Measurements from ENCODE around the gene VSIG10L2.

DNA sequence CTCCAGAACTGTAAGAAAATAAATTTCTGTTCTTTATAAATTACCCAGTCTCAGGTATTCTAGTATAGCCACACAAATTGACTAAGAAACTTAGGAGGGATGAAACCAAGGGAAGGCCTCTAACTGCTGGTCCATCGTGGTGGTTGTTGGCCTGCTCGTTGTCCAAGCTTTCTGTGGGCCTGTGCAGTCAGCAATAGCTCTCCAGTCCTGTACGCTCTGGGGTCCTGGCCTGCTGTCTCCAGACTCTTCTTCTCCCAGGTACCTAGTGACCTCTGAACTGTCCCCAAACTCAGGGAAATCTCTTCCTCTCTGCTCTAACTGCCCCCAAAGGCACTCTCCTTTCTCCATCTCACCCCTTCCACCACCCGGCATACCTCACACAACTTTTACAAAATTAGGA is 5.7 kb upstream of the VSIG10L2 start:
- TF ChIP-seq, protein P1, sequence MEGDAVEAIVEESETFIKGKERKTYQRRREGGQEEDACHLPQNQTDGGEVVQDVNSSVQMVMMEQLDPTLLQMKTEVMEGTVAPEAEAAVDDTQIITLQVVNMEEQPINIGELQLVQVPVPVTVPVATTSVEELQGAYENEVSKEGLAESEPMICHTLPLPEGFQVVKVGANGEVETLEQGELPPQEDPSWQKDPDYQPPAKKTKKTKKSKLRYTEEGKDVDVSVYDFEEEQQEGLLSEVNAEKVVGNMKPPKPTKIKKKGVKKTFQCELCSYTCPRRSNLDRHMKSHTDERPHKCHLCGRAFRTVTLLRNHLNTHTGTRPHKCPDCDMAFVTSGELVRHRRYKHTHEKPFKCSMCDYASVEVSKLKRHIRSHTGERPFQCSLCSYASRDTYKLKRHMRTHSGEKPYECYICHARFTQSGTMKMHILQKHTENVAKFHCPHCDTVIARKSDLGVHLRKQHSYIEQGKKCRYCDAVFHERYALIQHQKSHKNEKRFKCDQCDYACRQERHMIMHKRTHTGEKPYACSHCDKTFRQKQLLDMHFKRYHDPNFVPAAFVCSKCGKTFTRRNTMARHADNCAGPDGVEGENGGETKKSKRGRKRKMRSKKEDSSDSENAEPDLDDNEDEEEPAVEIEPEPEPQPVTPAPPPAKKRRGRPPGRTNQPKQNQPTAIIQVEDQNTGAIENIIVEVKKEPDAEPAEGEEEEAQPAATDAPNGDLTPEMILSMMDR (IDR thresholded peaks at IDR 0.05): no peak
- no peak for TF ChIP-seq POLR2A (IDR thresholded peaks at IDR 0.05)
